Measurements from ENCODE around the gene SMYD3.

DNA sequence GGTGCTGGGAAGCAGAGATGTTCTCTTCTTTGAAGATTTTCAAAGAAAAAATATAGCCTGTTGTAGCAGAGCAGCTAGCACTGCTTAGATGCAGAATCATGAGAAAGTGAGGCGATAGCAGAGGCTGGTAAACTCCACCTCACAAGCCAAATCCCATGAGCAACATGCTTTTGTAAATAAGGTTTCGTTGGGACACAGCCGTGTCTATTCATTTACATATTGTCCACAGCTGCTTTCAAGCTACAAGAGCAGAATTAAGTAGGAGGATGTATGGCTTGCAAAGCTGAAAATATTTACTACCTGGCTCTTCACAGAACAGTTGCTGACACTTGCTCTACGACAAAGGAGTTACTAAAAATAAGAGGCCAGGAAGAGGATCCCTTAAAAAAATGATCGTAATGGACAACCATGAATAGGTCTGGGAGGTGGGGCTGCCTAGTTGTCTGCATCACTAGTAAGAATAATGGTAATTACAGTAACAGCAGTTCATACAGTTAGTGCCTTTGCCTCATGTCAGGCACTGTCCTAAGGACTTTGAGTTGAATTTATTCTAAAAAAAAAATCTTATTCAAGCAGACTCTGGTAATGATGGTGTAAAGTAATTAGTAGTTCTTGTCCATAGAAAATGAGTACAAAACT, 730.3 kb downstream of the SMYD3 start:
- TF ChIP-seq CTCF (IDR thresholded peaks at IDR 0.05) (no peak), POLR2AphosphoS5 (IDR thresholded peaks at IDR 0.05) (no peak)
